ENCODE data around the gene NID1. TPM values are rescaled to one million over a fixed set of nuclear protein-coding genes. Genes with fewer than 3 reads are reported as not detected.

Gene NID1
- total and polyA plus RNA-seq, 4 donors: 21.2 to 90.1 (median 55.2) TPM

GRCh38 chr1:236100799-236101198, 35.9 kb upstream of the NID1 start:
- no peak for DNase-seq (ENCODE audit: low spot score)
- Histone ChIP-seq H3K4me1 (ENCODE audit: control insufficient read depth in 4 of 4, insufficient read depth in 4 of 4, low read length in 3 of 4) (peaks cover 0 to 3% (median 2%) of the 10 kb centered on the region in 4 donors), H3K36me3 (ENCODE audit: control insufficient read depth in 4 of 4, insufficient read depth in 3 of 4, low read depth in 1 of 4, low read length in 3 of 4) (no peaks in the 10 kb centered on the region), H3K9me3 (ENCODE audit: control insufficient read depth in 4 of 4, low read length in 3 of 4) (peaks cover 0 to 3% (median 0%) of the 10 kb centered on the region in 4 donors), H3K27me3 (ENCODE audit: control insufficient read depth in 4 of 4, insufficient read depth in 4 of 4, low read length in 3 of 4) (no peaks in the 10 kb centered on the region), H3K27ac (ENCODE audit: low read depth in 1 of 2, low read length in 2 of 2) (no peak overlapping the region), H3K4me3 (ENCODE audit: low read depth in 1 of 3, low read length in 3 of 3) (no peak overlapping the region), H3K9ac (ENCODE audit: low read depth in 1 of 2, low read length in 2 of 2) (no peak overlapping the region)
- TF ChIP-seq GABPA (IDR thresholded peaks at IDR 0.05 in 1 of 2, conservative IDR thresholded peaks at IDR 0.05 in 1 of 2): no peak
- no peak for TF ChIP-seq RAD21 (IDR thresholded peaks at IDR 0.05)
- TF ChIP-seq TAF1 (conservative IDR thresholded peaks at IDR 0.05): no peak
- no peak for TF ChIP-seq EGR1 (IDR thresholded peaks at IDR 0.05; ENCODE audit: low read depth in 2 of 2)
- no peak for TF ChIP-seq SP1 (IDR thresholded peaks at IDR 0.05)
- TF ChIP-seq HNF4A (conservative IDR thresholded peaks at IDR 0.05): no peak
- TF ChIP-seq ZBTB33 (IDR thresholded peaks at IDR 0.05): no peak
- TF ChIP-seq CTCF (IDR thresholded peaks at IDR 0.05; ENCODE audit: low read depth, low read length, missing input control): no peak
- no peak for TF ChIP-seq ATF3 (IDR thresholded peaks at IDR 0.05)
- TF ChIP-seq HNF4G (IDR thresholded peaks at IDR 0.05): no peak
- no peak for TF ChIP-seq FOXA2 (IDR thresholded peaks at IDR 0.05)
- TF ChIP-seq RXRA (IDR thresholded peaks at IDR 0.05): no peak
- TF ChIP-seq FOXA1 (IDR thresholded peaks at IDR 0.05): no peak
- no peak for TF ChIP-seq REST (IDR thresholded peaks at IDR 0.05)
- TF ChIP-seq YY1 (IDR thresholded peaks at IDR 0.05): no peak
- TF ChIP-seq MAX (IDR thresholded peaks at IDR 0.05): no peak
- no peak for TF ChIP-seq NR2F2 (IDR thresholded peaks at IDR 0.05)
- no peak for TF ChIP-seq JUND (IDR thresholded peaks at IDR 0.05)
- 96% methylated on average over 15 of the region's 15 CpGs for WGBS
